Measurements from ENCODE around the gene IRF8.
A peak's percentile ranks its signal among the peaks of the same experiment; 100 is the strongest.

The IRF8 gene

DNA sequence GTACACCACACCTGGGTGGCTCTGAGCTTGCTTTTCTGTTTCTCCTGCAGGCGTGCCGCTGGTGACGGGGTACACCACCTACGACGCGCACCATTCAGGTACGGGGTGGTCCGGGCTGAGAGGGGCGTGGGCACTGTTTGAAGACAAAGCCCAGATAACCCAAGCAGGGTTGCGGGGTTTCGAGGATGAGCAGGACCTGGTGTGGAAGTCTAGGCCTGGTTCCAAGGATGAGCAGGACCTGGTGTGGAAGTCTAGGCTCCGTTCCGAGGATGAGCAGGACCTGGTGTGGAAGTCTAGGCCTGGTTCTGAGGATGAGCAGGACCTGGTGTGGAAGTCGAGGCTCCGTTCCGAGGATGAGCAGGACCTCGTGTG, 15.4 kb downstream of the IRF8 start:
- DNase-seq = no peak

DNA sequence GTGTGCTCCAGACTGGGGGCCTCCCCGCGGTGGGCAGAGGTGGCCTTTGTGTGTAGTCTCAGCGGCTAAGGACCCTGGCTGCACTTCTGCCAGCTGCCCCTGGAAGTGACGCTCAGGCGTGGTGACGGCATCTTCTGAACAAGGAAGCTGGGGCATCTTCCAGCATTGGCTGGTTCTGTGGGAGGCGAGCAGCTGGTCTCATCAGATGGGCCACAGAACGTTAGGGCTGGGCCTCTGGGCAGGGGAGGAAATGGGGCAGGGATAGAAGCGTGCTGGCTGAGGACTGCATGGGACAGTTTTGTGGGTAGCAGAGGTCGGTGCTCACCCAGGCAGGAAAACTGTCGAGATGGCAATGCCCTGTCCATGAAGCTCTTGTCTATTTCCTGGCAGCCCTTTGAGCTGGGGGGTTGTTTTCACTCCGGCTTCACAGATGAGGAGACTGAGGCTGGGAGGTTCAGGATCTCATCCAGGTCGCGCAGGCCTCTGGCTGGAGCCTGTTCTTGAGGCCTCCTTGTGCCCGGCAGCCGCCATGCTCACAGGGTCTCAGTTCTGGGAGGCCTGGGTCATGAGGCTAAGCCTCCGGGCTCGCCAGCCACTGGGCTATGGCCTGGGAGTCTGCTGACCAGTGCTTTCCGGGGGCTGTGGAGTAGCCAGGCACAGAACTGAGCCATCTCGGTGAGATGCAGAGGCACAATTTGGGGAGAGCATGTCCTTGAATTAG, 16.3 kb downstream of the IRF8 start:
- no peak for DNase-seq

DNA sequence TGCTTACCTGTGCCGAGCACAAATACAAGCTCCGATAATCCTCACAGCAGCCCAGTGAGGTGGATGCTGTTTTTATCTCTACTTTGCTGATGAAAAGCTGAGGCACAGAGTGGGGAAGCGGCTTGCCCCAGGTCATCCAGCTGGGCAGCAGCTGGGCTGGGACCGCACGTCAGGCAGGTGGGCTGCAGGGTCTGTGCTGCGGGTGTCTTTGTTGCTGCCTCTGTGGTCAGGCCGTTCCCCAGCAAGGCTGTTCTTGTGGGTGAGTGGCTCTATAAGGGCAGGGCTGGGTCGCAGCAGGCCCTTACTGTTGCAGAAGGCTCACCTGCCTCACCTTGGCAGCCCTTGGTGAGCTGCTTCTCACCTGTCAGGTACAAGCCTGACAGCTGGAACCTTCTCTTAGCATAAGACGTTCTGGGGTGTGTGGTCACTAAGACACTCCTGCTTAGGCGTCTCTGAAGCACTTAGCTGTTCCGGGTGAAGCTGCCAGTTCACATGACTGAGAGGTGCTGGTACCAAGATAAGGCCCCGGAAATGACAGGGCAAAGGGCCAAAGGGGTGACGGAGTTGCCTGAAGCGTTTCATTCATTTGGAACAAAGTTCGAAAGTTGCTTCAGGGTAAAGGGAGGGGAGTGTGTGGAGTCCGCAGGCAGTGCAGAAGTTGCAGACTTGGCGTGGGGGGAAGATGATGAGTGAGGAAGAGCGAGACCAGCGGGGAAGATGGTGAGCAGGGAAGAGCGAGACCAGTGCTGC, 17.4 kb downstream of the IRF8 start:
- DNase-seq = peak; percentile 94

DNA sequence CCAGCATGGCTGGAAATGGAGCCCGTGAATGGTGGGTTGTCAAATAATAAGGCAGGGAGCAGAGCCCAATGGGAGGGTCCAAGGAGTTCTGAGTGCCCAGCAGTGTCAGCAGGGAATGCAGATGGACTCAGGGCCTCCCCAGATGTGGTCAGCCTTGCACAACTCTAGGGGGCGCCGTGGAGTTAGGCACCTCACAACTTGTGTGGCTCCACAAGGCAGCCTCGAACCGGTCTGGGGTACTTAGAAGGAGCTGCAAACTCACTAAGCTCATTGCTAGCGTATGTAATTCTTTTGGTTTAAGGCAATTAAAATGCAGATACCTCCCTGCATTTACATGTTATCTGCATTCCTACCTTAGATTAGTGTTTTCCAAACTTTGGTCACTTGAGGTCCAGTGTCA, 18.1 kb downstream of the IRF8 start:
- DNase-seq = no peak

DNA sequence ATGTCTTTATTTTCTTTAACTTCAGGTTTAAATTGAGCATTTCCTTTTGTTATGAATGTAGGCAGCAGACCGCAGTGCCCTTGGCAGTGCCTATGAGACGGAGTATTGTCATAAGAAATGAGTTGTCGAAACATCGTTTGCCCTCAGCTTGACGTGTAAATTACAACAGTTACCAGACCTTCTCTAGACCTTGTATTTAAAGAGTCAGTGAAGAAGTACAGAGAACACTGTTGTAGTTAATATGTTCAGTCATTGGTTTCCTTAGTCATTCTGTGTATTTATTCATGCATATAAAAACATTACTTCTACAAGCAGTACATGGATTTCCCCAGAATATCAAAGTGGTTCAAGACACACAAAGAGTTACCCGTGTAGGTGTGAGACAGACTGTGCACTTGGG, 19.0 kb downstream of the IRF8 start:
- DNase-seq = no peak

DNA sequence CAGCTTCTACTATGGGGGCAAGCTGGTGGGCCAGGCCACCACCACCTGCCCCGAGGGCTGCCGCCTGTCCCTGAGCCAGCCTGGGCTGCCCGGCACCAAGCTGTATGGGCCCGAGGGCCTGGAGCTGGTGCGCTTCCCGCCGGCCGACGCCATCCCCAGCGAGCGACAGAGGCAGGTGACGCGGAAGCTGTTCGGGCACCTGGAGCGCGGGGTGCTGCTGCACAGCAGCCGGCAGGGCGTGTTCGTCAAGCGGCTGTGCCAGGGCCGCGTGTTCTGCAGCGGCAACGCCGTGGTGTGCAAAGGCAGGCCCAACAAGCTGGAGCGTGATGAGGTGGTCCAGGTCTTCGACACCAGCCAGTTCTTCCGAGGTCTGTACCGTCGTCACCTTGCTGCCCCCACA, 19.5 kb downstream of the IRF8 start:
- no peak for DNase-seq

DNA sequence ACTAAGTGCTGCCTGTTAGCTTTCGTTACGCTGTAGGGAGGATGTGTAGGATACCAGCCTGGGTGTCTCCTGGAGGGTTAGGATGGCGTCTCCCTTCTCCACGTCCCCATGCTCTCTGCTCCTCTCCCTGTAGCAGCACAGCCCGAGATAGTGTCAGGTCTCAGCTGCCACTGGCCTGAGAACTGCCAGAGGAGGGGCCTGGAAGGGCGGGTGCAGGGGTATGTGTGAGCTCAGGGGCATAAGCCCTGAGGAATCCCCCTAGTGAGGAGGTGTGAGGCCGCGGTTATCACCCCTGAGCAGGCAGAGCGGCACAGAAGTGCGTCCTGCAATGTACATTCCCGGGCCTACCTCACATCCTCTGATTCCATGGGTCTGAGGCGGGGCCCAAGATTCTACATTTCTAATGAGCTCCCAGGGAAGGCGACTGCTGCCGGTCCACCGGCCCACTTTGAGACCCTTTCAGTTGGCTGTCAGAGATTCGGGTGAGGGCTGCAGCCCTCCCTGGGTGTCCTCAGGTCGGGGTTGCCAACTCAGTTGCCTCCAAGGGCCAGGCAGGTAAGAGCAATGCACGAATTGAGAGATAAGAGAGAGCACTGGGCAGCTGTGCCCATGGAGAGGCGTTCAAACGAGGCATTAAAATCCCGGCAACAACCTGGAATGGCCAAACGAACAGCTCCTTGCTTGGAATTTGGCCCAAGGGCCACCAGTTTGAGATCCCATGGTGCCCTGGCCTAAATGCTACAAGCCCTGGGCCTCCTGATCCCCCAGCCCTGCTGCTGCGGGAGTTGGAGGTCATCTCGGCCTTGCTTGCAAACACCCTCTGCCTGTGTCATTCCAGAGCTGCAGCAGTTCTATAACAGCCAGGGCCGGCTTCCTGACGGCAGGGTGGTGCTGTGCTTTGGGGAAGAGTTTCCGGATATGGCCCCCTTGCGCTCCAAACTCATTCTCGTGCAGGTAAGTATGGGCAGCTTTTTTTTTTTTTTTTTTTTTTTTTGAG, 20.6 kb downstream of the IRF8 start:
- no peak for DNase-seq

DNA sequence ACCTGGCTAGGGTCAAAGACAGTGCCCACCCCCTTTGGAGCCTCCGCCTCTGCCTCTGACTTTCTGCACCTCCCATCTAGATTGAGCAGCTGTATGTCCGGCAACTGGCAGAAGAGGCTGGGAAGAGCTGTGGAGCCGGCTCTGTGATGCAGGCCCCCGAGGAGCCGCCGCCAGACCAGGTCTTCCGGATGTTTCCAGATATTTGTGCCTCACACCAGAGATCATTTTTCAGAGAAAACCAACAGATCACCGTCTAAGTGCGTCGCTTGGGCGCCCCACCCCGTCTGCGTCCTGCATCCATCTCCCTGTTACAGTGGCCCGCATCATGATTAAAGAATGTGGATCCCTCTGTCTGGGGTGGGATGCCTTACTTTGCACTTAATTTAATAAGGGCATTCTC, 22.1 kb downstream of the IRF8 start:
- no peak for DNase-seq

DNA sequence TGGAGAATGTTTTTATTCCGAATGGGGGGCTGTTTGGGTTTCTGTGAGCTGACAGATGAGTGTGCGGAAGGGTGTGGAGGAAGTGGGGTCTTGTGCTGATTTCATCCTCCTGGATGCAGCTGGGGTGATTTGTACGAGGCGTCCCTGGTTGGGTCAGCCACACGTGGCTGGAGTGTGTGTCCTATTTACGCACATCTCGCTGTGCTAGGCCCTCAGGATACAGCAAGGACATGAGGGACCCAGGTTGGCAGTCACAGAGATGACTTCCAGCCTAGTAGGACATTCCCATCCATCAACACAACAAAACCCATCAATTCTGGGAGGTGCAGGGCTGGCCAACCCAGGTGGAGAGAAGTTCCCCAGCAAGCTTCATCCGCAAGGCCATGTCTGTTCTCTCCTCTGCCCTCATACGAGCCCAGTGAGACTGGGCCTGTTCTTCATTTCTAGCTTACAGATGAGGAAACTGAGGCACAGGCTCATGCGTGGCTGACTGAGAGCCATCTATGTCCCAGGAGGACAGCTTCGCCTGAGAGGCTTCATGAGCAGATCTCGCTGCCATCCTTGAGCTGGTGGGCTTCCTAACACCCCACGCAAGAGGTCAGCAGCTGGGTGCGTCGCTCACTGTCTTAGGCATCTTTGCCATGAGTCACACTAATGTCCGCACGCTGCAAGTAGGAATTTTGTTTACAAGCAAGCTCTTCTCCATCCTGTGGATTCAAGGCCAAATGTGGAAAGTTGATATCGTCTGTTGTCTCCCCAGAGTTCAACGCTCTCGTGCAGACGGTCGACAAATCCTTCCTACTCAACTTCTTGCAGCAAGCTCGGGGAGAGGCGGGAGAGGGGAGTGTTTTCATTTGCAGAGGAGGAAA, 24.4 kb downstream of the IRF8 start:
- no peak for DNase-seq

DNA sequence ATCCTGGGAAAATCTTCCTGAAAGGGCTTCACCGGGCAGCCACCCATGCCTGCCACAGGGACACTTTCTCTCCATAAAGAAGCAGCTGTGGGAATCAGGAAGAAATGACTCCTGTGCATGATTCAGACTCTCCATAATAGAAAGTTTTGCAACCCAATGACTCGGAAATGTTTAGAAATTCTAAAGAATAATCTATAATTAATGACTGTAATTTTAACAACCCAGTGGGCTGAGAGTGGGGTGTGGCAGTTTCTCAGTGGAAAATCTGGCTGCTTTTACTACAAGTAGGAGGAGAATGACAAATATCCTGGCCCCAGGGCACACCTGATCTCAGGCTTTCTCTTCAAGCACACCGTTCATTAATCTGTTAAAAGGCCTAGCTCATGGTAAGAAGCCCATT, 25.7 kb downstream of the IRF8 start:
- DNase-seq = no peak

DNA sequence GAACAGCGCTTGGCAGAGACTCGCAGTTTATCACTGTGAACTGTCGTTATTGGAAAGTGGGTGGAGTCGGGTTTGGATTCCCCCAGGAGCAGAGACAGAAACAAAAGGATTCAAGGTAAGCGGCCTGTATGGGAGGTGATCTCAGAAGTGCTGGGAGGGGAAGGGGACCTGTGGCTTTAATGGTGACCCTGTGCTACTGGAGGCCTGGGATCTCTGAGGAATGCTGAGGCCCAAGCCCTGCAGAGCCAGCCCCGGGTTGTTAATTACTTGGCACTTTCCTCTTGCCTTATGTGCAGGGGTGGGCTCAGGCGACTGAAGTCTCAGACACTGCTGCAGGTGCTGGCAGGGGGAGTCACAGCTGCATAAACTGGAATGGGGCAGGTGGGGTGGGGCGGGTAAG, 27.4 kb downstream of the IRF8 start:
- DNase-seq = no peak

DNA sequence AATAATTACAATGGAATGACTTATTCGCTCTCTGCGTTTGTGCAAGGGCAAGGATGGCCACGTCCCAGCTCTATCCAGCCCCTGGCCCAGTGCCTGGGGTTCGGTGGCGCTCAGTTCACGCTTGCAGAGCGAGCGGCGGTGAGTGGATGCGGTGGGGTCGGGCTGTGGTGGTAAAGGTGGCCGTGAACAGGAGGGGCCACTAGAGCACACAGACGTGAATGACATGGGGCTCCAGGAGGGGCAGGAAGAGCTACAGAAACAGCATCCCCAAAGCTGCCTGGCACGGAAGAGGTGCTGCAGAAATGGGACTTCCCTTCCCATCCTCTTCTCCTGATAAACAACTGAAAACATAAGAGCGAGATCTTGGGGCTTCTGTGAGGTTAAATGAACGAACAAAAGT, 28.4 kb downstream of the IRF8 start:
- no peak for DNase-seq

DNA sequence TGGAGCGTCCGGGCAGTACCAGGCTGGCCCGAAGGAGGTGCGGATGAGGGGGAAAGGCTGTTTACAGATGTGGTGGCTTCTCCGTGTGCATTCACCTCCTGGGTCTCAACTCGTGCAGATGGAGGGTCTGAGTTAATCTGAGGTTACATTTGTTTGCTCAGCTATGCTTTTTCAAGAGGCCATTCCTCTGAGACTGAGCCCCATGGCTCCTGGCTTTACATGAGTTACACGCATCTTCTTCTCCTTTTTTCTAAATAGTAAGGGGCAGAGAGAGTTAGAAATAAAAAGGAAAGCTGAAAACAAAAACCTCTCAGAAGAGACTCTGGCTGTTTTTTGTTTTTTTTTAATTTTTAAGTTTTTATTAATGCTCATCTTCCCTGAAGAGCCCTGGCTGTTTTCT, 29.0 kb downstream of the IRF8 start:
- DNase-seq = no peak

DNA sequence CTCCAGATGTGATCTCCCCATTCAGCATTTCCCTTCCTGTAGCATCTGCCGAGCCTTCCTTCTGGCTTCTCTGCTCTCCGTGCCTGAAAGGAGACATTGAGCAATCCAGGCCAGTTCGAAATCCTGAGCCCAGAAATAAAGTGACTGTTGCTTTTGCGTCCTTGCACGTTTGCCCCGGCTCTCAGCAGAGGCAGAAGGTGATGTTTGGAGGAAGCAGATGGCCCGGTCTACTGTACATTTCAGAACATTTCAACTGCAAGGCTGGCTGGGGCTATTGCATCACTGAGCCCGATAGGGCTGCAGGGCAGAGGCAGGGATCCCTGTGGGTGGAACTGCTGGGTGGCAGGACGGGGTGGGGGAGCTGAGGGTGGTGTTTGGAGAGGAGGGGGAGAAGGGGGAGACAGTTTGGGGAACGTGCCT, 29.4 kb downstream of the IRF8 start:
- DNase-seq = no peak

DNA sequence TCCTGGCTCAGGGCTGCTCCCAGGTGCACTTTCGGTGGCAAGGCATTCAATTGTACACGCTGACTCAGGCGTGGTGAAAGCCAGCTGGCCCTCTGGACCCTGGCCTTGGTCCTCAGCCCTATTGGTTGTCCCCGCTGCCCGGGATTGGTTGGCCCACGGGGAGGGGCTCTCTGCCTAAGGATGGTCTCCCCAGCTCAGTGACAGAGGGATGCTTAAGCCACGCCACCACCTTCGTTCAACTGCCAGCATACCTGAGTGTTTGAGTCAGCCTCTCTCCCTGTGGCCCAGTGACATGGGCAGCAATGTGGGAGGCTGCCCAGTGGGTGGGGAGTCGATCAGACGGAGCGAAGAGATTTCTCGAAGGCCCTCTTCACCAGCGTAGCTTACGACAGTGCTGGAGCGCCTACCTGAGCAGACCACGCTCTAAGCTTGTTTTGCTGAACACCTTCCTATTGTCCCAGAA, 30.3 kb downstream of the IRF8 start:
- no peak for DNase-seq

DNA sequence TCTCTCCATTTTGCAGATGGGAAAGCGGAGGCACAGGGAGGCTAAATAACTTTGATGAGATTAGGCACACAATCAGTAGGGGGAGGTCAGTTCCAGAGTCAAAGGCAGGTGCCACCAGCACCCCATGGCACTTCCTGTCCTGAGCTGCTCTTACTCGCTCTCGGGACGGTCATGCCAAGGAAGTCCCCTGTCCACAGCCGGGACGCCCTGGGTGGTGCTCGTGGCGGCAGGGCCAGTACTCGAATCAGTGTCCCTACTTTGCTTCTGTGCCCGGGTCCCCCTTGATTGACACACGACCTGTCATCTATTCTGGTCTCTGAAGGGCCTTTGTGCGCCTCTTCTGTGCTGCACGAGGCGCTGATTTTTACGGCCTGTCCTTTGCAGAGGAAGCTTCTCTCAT, 31.3 kb downstream of the IRF8 start:
- DNase-seq = no peak

DNA sequence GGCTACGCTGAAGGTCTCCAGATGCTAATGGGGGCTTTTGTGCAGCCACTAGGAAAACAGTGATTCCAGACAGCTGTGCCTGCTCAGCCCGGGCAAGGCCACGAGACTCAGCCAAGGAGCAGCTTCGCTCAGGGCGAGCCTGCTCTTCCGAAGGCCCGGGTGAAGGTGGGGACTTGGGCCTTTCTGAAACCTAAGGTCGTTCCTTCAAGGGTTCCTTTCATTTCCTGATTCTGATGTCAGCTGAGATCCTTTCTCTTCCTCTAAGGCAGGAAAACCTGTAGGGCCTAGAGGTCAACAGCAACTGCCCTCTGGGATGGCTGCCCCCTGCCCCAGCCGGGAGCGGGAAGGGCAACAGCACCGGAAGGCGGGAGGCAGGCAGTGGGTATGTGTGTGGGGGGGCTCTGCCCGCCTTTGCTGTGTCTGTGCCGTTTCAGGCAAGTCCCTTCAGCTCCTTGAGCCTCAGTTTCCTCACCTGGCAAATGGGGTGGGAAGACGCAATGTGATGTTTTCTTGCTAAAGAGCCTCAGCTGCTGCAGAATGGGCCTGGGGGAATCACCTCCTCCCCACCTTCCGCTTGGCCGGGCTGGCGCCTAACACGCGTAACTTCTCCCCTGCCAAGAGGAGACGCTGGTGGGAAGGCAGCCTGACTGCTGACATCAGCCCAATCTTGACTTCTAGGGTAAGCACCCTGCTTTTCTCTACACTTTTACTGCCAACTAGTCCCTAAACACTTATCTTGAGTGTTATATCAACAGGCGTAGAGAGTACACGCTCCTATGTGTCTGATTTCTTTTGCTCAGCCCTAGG, 32.8 kb downstream of the IRF8 start:
- no peak for DNase-seq

DNA sequence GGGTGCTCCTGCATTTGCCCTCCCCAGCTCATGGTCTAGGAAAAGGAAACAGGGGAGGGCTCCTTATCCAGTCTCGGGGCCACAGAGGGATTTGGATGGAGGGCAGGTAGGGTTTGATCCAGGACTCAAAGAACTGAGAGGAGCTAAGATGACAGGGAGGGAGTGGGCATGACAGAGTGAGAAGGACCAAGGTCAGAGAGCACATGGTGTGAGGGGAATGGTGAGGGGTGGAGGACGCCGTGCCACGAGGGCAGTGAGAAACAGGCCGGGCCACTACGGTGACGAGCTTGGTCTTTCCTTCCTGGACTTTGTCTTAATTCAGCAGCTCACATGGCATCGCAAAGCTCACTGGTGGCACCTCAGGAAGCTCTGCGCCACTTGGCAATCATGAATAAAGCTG, 35.2 kb downstream of the IRF8 start:
- DNase-seq = no peak

DNA sequence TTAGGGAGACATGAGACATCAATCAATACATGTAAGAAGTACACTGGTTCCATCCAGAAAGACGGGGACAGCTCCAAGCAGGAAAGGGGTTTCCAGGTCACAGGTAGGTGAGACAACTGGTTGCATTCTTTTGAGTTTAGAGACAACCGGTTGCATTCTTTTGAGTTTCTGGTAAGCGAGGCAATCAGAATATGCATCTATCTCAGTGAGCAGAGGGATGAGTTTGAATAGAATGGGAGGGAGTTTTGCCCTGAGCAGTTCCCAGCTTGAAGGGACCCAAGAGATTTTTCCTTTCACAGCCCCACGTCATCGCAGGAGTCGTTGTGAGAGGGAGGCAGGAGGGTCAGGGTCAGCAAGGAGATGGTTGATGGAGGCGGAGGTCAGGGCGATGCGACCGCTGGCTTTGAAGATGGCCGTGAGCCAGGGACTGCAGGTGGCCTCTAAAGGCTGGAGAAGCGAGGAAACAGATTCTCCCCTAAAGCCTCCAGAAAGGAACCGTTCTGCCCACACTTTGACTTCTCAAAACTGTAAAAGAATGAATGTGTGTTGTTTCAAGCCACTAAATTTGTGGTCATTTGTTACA, 36.5 kb downstream of the IRF8 start:
- DNase-seq = no peak

DNA sequence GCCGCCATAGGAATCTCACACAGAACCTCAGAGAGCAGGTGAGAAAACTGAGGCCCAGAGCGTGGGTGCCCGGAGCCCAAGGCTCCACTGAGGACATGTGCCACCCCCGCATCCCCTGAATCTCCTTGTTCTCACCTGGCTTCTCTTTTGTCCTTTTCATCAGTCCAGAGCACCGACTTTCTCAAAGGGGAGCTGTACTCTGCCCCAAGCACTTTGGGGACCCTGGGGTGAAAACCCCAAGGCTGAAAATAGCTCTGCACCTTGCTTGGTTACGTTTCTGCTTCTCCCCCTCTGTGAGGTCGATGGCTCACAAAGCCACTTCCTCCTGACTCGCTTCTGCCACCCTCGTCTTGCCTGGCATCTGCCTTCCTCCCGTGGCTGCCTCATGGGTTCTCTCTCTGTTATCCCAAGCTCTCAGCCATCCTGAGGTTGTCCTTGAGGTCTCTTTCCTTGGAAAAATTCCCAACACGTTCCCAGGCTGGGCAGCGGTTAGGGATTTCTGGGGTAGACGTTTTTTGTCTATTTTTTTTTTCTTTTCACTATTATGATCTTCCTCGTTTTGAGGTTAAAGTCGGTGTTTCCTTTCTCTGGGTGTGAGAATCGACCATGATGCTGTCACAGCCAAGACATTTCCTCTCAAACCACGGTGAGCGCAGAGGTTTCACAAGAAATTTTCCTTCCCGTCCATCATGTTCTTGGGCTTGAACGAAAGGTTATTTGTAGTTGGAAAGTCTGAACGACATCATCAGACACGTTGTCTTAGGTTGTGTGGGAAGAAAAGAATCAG, 37.2 kb downstream of the IRF8 start:
- no peak for DNase-seq

All from NCI-H226 (cell line).